NCI-H2196 treated with DMSO at 0.1 percent for 48 hours (cell line): ENCODE results near the gene LRRC71.

Experiments
- DNase-seq: peaks from one replicate; lab custom pipeline; 2025; ENCODE audit not compliant: unreplicated experiment; lab: John Stamatoyannopoulos, UW

LRRC71 gene

DNA sequence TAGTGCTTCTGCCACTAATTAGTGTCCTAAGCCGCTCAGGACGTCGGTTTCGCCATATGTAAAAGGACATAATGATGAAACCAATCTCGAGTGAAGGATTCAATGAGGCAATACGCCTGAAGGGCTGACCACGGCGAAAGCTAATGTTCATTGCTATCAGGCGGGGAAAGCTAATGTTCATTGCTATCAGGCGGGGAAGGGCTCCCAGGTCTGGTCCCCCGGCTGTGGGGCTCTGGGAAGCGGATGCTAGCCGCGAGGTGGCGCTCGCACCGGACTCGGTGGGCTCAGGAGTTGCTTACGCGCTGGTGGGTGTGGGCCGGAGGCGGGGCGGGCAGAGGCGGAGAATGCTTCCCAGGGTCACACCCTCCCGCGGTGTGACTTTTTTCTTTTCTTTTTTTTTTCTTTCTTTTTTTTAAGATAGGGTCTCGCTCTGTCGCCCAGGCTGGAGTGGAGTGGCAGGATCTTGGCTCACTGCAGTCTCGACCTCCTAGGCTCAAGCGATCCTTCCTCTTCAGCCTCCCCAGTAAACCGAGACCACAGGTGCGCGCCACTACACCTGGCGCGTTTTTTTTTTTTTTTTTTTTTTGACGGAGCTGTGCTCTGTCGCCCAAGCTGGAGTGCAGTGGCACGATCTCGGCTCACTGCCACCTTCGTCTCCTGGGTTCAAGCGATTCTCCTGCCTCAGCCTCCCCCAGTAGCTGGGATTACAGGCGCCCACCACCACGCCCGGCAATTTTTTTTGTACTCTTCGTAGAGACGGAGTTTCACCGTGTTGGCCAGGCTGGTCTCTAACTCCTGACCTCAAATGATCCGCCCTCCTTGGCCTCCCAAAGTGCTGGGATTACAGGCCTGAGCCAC is 28.0 kb upstream of the LRRC71 start:
- peak; percentile 60 for DNase-seq

DNA sequence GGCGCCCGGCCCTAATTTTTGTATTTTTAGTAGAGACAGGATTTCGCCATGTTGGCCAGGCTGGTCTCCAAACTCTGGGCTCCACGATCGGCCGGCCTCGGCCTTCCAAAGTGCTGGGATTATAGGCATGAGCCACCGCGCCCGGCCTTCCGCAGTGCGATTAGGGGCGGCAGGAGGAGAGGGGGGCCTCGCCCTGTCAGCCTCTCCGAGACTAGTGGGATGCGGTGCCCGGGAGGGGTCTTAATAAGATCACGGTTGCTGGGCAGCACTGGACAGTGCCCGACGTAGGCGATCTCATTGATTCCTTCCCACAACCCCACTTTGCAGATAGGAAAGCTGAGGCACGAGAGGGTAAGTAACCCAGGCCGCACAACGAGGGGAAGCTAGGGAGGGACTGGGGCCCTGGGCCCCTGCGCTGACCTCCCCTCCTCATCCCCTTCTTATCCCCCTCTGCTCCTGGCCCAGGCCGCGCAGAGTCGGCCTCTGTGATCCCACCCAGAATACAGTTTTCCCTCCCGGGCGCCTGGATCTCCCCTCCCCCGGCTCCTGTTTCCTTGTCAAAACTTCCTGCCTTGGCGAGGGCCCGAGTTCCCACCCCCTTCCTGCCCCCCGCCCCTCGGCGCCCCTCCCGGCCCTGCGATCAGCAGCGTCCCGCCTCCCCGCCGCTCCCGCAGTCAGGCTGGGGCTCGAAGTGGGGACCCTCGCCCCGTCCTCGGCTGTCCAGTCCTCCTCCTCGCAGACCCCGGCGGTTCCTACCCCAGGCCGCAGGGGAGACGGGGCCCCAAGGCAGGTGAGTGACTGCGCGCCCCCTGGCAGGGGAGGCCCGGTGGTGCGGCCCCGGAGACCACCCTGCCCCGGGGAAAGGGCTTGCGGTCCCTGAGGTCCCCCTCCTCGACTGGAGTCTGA is 27.1 kb upstream of the LRRC71 start, which contains the start of gene PEAR1:
PEAR1 (plus strand) TSS at position 671 of the 906 bp plus-strand sequence. CDS start 10,209 bp downstream, outside the sequence.
- DNase-seq = no peak

- DNase-seq = no peak
Measured at GRCh38 chr1:156894001-156894400, 26.4 kb upstream of the LRRC71 start.

DNA sequence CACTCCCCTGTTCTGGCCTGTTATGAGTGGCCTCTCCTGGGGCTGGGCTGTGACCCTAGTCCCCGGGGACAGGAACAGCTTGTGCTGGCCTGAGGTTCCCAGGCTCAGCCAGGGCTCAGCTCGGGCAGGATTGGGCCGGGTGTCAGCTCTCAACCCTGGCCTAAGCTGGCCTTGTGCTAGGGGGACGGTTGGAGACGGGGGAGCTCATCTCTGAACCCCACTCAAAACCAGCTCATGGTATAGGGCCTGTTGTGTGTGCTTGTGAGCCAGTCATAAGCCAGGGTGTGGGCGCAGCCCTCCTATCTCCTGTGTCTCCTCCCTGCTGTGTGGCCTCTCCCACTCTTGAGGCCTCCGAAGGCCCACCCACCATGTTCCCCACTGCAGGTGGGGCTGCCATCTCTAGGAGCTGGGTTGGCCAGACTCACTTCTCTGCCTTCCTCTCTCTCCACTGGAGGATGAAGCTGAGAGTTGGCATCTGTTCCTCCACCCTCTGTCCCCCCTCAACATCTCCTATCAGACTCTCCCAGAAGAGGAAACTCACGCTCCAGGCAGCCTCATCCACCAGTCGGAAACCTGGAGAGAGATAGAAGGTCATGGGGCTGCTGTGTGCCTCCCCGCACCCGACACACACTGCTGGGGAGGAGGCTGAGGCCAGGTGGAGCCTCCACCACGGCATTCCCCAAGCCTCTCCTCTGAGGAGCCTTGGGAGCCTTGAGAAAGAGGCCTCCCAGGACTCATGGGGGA is 25.5 kb upstream of the LRRC71 start:
- DNase-seq = no peak

GRCh38 chr1:156895455-156895812 is 25.0 kb upstream of the LRRC71 start:
- DNase-seq = no peak

DNA sequence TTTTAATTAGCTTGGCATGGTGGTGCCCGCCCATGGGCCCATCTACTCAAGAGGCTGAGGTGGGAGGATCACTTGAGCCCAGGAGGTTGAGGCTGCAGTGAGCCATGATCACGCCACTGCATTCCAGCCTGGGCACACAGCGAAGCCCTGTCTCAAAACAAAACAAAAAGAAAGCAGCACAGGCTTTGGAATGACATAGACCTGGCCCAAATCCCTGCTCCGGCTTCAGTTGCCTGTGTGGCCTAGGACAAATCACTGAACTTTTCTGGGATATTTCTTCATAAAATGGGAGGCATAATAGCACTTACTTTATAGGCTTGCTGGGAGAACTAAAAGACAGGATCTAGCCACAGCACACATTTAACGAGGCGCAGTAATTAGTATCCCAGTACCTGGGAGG is 24.5 kb upstream of the LRRC71 start:
- DNase-seq = no peak

GRCh38 chr1:156896490-156897033 is 23.9 kb upstream of the LRRC71 start:
- no peak for DNase-seq

DNA sequence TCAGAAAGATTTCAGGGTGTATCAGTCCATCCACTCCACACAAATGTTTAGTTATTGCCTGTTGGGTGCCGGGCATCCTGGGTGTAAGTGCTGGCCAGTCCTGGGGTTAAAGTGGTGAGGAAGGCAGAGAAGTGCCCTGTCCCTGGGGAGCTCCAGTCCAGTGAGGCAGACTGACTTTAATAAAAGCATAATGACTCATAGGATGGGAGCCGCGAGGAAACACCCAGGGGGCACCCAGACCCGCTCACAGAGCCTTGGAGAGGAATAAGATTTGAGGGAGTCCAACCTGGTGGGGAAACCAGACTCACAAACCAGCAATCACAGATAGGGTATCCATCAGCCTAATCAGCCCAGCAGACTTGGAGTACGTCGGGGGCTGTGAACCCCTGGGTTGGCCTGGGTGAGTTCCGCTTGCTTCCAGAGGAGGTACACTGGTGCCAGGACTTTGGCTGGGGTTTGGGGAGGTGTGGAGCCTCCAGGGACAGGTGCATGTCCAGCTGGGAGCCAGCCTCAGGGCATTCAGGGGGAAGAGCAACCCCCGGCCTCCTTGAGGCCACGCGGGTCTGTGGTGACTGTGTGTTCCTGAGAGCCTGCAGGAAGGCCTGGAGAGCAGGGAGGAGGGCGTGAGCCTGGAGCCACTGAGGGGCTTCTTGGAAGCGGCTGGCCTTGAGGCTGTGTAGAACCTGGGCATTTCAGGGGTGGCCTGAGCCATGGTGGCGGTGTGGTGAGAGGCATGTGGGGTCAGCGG is 23.2 kb upstream of the LRRC71 start:
- DNase-seq = no peak

DNA sequence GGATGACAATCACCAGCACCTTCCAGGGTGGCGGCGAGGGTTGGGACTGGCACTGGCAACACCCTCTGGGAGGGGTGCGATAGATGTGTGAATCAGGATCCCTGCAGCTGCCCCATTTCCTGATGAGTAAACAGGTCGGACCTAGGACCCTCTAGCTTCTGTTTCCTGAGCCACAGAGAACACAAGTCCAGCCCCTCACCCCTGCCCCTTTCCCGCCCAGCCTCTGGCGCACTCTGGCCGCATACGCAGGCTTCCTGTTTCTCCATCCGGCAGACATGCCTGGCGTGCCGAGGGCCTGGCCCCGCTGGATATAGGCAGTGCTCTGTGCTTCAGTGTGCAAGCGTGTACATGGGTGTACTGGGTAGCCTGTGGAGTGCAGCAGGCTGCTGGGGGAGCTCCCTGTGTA is 22.3 kb upstream of the LRRC71 start:
- no peak for DNase-seq

GRCh38 chr1:156898971-156899664 is 21.3 kb upstream of the LRRC71 start:
- DNase-seq = no peak

- DNase-seq = no peak
Measured at GRCh38 chr1:156899956-156900718, 20.3 kb upstream of the LRRC71 start.

- DNase-seq = no peak
Measured at GRCh38 chr1:156900896-156901589, 19.4 kb upstream of the LRRC71 start.

DNA sequence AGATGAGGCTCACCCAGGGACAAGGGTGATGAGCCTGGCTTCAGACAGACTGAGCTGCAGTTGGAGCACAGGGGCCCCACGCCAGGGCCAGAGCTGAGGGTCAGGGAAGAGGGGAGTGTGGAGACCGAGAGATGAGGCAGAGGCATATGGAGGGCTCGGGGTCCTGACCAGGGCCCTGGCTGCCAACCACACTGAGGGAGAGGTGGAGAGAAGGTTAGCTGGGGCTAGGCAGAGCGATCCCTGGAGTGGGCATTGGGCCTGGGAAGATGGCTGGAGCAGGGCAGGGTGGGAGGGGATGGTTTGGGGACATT is 18.9 kb upstream of the LRRC71 start:
- DNase-seq = no peak

DNA sequence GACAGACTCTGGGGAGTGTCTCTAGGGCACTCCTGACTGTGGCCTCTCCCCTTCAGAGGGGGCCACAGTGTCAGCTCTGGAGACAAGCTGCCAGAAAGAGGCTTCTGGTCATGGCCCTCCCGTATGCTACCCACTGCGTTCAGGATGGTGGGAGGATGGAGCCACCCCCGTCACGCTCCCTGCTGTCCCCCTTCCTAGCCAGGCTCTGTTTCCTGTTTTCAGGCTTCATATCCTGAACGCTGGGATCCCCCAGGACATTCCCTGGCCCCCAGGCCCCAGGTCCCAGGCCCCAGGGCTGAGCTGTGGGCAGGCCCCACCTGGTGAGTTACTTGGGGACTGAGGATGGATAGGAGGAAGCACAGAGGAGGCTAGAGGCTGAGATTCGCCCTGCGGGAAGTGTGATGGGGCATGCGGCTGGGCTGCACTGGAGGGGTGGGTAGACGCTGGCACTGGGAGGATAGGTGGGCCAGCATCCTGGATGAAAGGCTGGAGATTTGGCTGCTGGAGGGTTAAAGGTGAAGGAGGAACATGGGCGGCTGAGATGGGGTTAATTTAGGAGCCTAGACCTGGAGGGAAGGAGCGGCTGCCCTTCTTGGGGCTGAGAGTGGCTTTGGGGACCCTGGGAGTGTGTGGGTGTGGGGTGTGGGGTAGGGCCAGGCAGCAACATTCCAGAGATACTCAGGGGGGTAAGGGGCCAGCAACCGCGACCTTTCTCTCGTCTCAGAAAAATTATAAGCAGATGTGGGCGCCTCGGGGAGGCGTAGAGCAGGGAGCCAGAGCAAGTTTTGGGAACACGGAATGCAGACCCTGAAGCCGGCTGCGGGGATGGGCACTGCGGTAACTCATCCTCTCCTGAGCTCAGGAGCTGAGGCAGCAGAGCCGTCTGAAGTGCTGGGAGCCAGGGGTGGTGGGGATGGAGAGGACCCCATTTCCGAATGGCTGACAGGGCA is 18.2 kb upstream of the LRRC71 start:
- DNase-seq = no peak

- DNase-seq = no peak
Measured at GRCh38 chr1:156903328-156904091, 16.9 kb upstream of the LRRC71 start.

DNA sequence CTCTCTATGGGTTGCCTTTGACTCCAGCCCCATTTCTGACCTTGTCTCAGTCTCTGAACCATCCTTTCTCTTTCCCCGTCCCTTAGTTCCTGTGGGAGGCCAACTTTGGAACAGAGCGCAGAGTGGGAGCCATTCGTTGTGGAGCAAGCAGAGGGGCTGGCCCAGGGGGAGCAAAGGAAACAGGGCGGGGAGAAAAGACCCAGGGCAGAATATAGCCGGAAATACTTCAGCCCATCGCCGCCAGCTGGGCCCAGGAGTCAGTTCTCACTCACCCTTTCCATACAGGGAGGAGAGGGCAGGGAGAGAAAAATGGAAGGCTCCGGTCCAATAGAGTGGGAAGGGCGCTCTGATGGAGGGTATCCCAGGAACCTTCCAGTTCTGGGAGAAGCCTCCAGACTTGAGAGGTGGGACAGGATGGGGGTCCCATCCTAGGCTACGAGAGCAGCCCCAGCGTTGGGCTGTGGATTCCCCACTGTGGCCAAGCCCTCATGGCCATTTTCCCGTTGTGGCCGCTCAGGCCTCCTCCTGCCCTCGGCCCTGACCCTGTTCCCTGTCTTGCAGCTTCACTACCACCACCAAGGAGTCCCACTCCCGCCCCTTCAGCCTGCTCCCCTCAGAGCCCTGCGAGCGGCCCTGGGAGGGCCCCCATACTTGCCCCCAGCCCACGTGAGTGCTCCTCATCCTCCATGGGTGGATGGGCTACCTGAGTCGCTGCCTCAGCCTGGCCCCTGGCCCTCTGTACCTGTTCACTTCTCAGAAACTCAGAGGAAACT is 16.1 kb upstream of the LRRC71 start:
- DNase-seq = no peak
